ENCODE results near the gene SYNRG. TPM values are rescaled to one million over a fixed set of nuclear protein-coding genes. Genes with fewer than 3 reads are reported as not detected.

The SYNRG gene
- total and polyA plus RNA-seq, 9 donors: 10.9 to 40.0 (median 31.1) TPM

- intact Hi-C loops (cut with DNase I): no loop called here
- Histone ChIP-seq H3K4me3 (no peak overlapping the region), H3K27ac (no peak overlapping the region), H3K27me3 (no peaks in the 10 kb centered on the region), H3K36me3 (no peaks in the 10 kb centered on the region), H3K9me3 (no peaks in the 10 kb centered on the region), H3K4me1 (ENCODE audit: insufficient read depth) (no peaks in the 10 kb centered on the region)
- no peak for DNase-seq
- no peak for TF ChIP-seq POLR2A (IDR thresholded peaks at IDR 0.05)
- no peak for TF ChIP-seq EP300 (IDR thresholded peaks at IDR 0.05)
- TF ChIP-seq, protein P1, sequence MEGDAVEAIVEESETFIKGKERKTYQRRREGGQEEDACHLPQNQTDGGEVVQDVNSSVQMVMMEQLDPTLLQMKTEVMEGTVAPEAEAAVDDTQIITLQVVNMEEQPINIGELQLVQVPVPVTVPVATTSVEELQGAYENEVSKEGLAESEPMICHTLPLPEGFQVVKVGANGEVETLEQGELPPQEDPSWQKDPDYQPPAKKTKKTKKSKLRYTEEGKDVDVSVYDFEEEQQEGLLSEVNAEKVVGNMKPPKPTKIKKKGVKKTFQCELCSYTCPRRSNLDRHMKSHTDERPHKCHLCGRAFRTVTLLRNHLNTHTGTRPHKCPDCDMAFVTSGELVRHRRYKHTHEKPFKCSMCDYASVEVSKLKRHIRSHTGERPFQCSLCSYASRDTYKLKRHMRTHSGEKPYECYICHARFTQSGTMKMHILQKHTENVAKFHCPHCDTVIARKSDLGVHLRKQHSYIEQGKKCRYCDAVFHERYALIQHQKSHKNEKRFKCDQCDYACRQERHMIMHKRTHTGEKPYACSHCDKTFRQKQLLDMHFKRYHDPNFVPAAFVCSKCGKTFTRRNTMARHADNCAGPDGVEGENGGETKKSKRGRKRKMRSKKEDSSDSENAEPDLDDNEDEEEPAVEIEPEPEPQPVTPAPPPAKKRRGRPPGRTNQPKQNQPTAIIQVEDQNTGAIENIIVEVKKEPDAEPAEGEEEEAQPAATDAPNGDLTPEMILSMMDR (IDR thresholded peaks at IDR 0.05): no peak
- 93 to 96% (median 95%) methylated on average over 7 of the region's 7 CpGs for WGBS, 3 donors
These were observed 144.1 kb downstream of the SYNRG start for GRCh38 chr17:37465069-37465616.

Small RNA genes lying within 50 kb of the gene (microRNA-seq; reads per million reads assigned to microRNA genes)
- 0 reads per million in 3 donors for gene MIR378J

Small RNA genes lying within 50 kb of the gene (small RNA-seq; reads per million reads assigned to genes)
- gene MIR378J: not detected

Other genes starting within 250 kb of the SYNRG start
- gene C17orf78, start 233.4 kb downstream of the SYNRG start, total RNA-seq: not detected
- gene C17orf78, start 233.4 kb downstream of the SYNRG start, polyA plus RNA-seq: not detected
- gene ACACA, start 202.6 kb downstream of the SYNRG start, total RNA-seq: 100 to 1,000 TPM in 1 of 7 donors, 10 to 100 TPM in 6; 20.5 to 104 (median 43.3) TPM
- 10 to 100 TPM; 10.9 to 36.8 TPM for gene ACACA, start 202.6 kb downstream of the SYNRG start, polyA plus RNA-seq
- 10 to 100 TPM; 12.9 to 33.2 (median 24.9) TPM for gene TADA2A, start 202.5 kb downstream of the SYNRG start, total RNA-seq
- 10 to 100 TPM in 1 of 2 donors, 1 to 10 TPM in 1; 9.2 to 20.5 TPM for gene TADA2A, start 202.5 kb downstream of the SYNRG start, polyA plus RNA-seq
- 10 to 100 TPM in 6 of 7 donors, 1 to 10 TPM in 1; 9.5 to 17.1 (median 13.1) TPM for gene DUSP14, start 119.5 kb downstream of the SYNRG start, total RNA-seq
- gene DUSP14, start 119.5 kb downstream of the SYNRG start, polyA plus RNA-seq: 10 to 100 TPM in 1 of 2 donors, 1 to 10 TPM in 1; 6.3 to 11.0 TPM
- gene DDX52, start 34.0 kb upstream of the SYNRG start, total RNA-seq: 10 to 100 TPM; 11.3 to 20.3 (median 19.6) TPM
- 10 to 100 TPM in 1 of 2 donors, 1 to 10 TPM in 1; 8.8 to 14.9 TPM for gene DDX52, start 34.0 kb upstream of the SYNRG start, polyA plus RNA-seq
- 1 to 10 TPM in 2 of 7 donors, under 1 TPM in 3, not detected in 2; 0.60 to 9.5 (median 0.84) TPM for gene HNF1B, start 135.6 kb upstream of the SYNRG start, total RNA-seq
- under 1 TPM in 1 of 2 donors, not detected in 1; 0.05 TPM for gene HNF1B, start 135.6 kb upstream of the SYNRG start, polyA plus RNA-seq